ENCODE measurements around the gene GET4. TPM values are rescaled to one million over a fixed set of nuclear protein-coding genes. Genes with fewer than 3 reads are reported as not detected.

Gene GET4
- total and polyA plus RNA-seq, 2 of the 8 experiments (the other 6 are each of a cell fraction or from before 2014, with no cell fraction given) = 56.7 to 74.1 TPM

GRCh38 chr7:888081-889024 is 12.0 kb downstream of the GET4 start:
- ChIA-PET CTCF (ENCODE audit: partially characterized antibody) (no interaction called here), POLR2A (ENCODE audit: partially characterized antibody) (interaction anchor here (0.9 to 1.6 kb wide), 4 partner anchors 10 to 124 kb away, joined by 3 to 6 read pairs (median 4); partner anchors contain the start of gene GET4)
- no peak overlapping the region for H3K27ac ChIP-seq (ENCODE audit: low read depth, low read length)
- no peaks in the 10 kb centered on the region for H3K9me3 ChIP-seq (ENCODE audit: insufficient read depth in 2 of 2, low read depth in 1 of 2, low read length in 1 of 2)
- no peak overlapping the region for H2AFZ ChIP-seq (ENCODE audit: low read length)
- peak overlapping the region in 1 of 2 experiments; percentile 47; a peak in 1 of 4 replicates for H3K4me2 ChIP-seq (ENCODE audit: insufficient read depth in 1 of 2, low read depth in 2 of 2, low read length in 2 of 2)
- H3K56ac ChIP-seq (replicated peaks; ENCODE audit: insufficient read length, low read depth, low read length) = no peak overlapping the region
- 89% methylated on average over 41 of the region's 43 CpGs; no CpG with 5 or more reads in 1 of the 2 experiments for WGBS, 2 experiments (ENCODE audit: extremely low coverage in 1 of 2, insufficient coverage in 1 of 2, insufficient read length in 1 of 2, insufficient replicate concordance in 2 of 2, low coverage in 1 of 2, low lambda C conversion rate in 2 of 2, missing lambda C conversion rate in 1 of 2)
- H3K79me1 ChIP-seq (ENCODE audit: low read depth, low read length) = peaks cover 44% of the 10 kb centered on the region
- H3K18ac ChIP-seq (ENCODE audit: extremely low read depth, low read length) = no peak overlapping the region
- no peak overlapping the region for H2BK20ac ChIP-seq (ENCODE audit: low read length)
- peak overlapping the region; percentile 24; the same call in 1 of the 2 replicates for H2BK5ac ChIP-seq (ENCODE audit: low read depth, low read length)
- H3K4me1 ChIP-seq (replicated peaks in 1 of 4; ENCODE audit: control insufficient read depth in 3 of 4, insufficient read depth in 4 of 4, low read length in 3 of 4) = peaks cover 0 to 12% (median 1%) of the 10 kb centered on the region in 4 experiments; a peak in 2 of 7 replicates
- FAIRE-seq = no peak
- H4K8ac ChIP-seq (ENCODE audit: extremely low read depth, insufficient read depth, low read length) = no peak overlapping the region
- H2AK5ac ChIP-seq (ENCODE audit: low read depth, low read length) = 0 out of 2 replicates have a peak overlapping the region, but pooled peaks have one; percentile 39
- H3K23ac ChIP-seq (ENCODE audit: insufficient read length) = no peak overlapping the region
- H3K4me3 ChIP-seq (ENCODE audit: extremely low read depth in 1 of 4, insufficient read depth in 2 of 4, low read depth in 3 of 4, low read length in 4 of 4) = no peak overlapping the region; a peak in 2 of 8 replicates
- H2BK12ac ChIP-seq (ENCODE audit: low read depth, low read length) = no peak overlapping the region
- H3K79me2 ChIP-seq (ENCODE audit: control insufficient read depth in 1 of 2, insufficient read depth in 2 of 2, low read length in 2 of 2) = peaks cover 15 to 63% of the 10 kb centered on the region in 2 experiments
- no peaks in the 10 kb centered on the region for H3K27me3 ChIP-seq (replicated peaks in 1 of 4; ENCODE audit: control insufficient read depth in 3 of 4, extremely low read depth in 1 of 4, insufficient read depth in 3 of 4, low read length in 3 of 4)
- H3K36me3 ChIP-seq (ENCODE audit: control insufficient read depth in 2 of 4, insufficient read depth in 4 of 4, low read length in 3 of 4) = peaks cover 17 to 49% (median 36%) of the 10 kb centered on the region in 4 experiments; a peak in 7 of 8 replicates
- H3K23me2 ChIP-seq (ENCODE audit: low read depth, low read length) = peaks cover 2% of the 10 kb centered on the region; the same call in 1 of the 2 replicates
- H2BK15ac ChIP-seq (ENCODE audit: low read length) = no peak overlapping the region
- DNase-seq (ENCODE audit: low read depth in 1 of 2, low spot score in 2 of 2) = no peak
- peaks cover 37 to 42% of the 10 kb centered on the region in 2 experiments for H4K20me1 ChIP-seq (replicated peaks in 1 of 2; ENCODE audit: control insufficient read depth in 1 of 2, insufficient read depth in 2 of 2, low read length in 2 of 2)
- no peak overlapping the region for H3K9ac ChIP-seq (replicated peaks in 1 of 4; ENCODE audit: extremely low read depth in 1 of 4, low read depth in 3 of 4, low read length in 3 of 4)
- H2BK120ac ChIP-seq (replicated peaks; ENCODE audit: low read depth, low read length) = no peak overlapping the region
- H4K5ac ChIP-seq (ENCODE audit: insufficient read length, low read depth, low read length) = no peak overlapping the region
- no peak overlapping the region for H3K4ac ChIP-seq (replicated peaks; ENCODE audit: insufficient read length, low read depth, low read length)
- no peak for TF ChIP-seq RAD21 (IDR thresholded peaks at IDR 0.05 in 1 of 2, conservative IDR thresholded peaks at IDR 0.05 in 1 of 2; ENCODE audit: low read depth in 2 of 2, low read length in 2 of 2)
- no peak for TF ChIP-seq SIRT6 (IDR thresholded peaks at IDR 0.05; ENCODE audit: low read length)
- TF ChIP-seq EZH2 (IDR thresholded peaks at IDR 0.05; ENCODE audit: low read depth, low read length, severe bottlenecking) = no peak
- no peak overlapping the region for H4K91ac ChIP-seq (replicated peaks; ENCODE audit: insufficient read length, low read length)
- H3K14ac ChIP-seq (ENCODE audit: insufficient read length) = no peak overlapping the region

Data from H1 (cell line).